Measurements from ENCODE around the gene TMEM129. TPM values are rescaled to one million over a fixed set of nuclear protein-coding genes. Genes with fewer than 3 reads are reported as not detected.

Gene TMEM129
- total and polyA plus RNA-seq, 10 of the 15 experiments (the other 5 are each of a cell fraction or from before 2014, with no cell fraction given), result 0.19 to 24.9 (median 13.2) TPM

- no peak for TF ChIP-seq SRF (IDR thresholded peaks at IDR 0.05; ENCODE audit: low read depth in 2 of 2, low read length in 2 of 2)
- TF ChIP-seq SREBF2 (IDR thresholded peaks at IDR 0.05; ENCODE audit: low read length), result no peak
- TF ChIP-seq ZBTB40 (IDR thresholded peaks at IDR 0.05; ENCODE audit: borderline replicate concordance), result no peak
- TF ChIP-seq YBX1 (IDR thresholded peaks at IDR 0.05), result no peak
- TF ChIP-seq NFYA (IDR thresholded peaks at IDR 0.05; ENCODE audit: borderline replicate concordance, low read depth, low read length), result no peak
- no peak for TF ChIP-seq ZNF622 (IDR thresholded peaks at IDR 0.05)
- TF ChIP-seq RFX5 (IDR thresholded peaks at IDR 0.05; ENCODE audit: low read depth, low read length), result no peak
- H3K4me3 ChIP-seq, result no peak overlapping the region
- intact Hi-C loops (cut with micrococcal nuclease; ENCODE audit: unreplicated experiment) (no loop called here), in situ Hi-C loops (cut with MboI) (no loop called here)
- SMC1A ChIA-PET (ENCODE audit: uncharacterized antibody, unreplicated experiment), result interaction anchor here (1.0 to 4.9 kb wide), 2 partner anchors 13 to 17 kb away, joined by 4 to 33 read pairs; partner anchors contain the start of genes TACC3 and TMEM129
- no peak overlapping the region for H2AFZ ChIP-seq (ENCODE audit: control insufficient read depth, low read depth, low read length)
- CTCF ChIA-PET, result interaction anchor here (16.2 kb wide), 1 partner anchor 13 kb away, joined by 258 read pairs; no protein-coding TSS in a partner anchor
- no peak overlapping the region for H3K4me2 ChIP-seq (ENCODE audit: control insufficient read depth, insufficient read depth)
- 94% methylated on average over 6 of the region's 6 CpGs for WGBS (ENCODE audit: insufficient coverage, insufficient replicate concordance, low lambda C conversion rate, missing lambda C conversion rate)
- FAIRE-seq (no peak), DNase-seq (ENCODE audit: low read depth, low spot score) (no peak), ATAC-seq (no peak)
- peaks cover 86% of the 10 kb centered on the region for H3K79me2 ChIP-seq (ENCODE audit: control insufficient read depth, insufficient read depth, low read length)
- no peak overlapping the region for H3K9ac ChIP-seq (ENCODE audit: control insufficient read depth, insufficient read depth, low read length)
- no TSS peak for BruUV-seq (replicated peaks)
- H3K27me3 ChIP-seq (replicated peaks in 1 of 2; ENCODE audit: control insufficient read depth in 2 of 2, insufficient read depth in 2 of 2, low read length in 1 of 2), result no peaks in the 10 kb centered on the region
- no peaks in the 10 kb centered on the region; the same call in 1 of the 2 replicates for H4K20me1 ChIP-seq (ENCODE audit: control insufficient read depth, insufficient read depth)
- POLR2A ChIA-PET, result interaction anchor here (1.8 kb wide), 1 partner anchor 14 kb away, joined by 5 read pairs; the partner anchor contains the start of genes TACC3 and TMEM129
- no peak overlapping the region for H3K27ac ChIP-seq (ENCODE audit: control insufficient read depth, insufficient read depth)
- H3K36me3 ChIP-seq (ENCODE audit: control insufficient read depth in 2 of 2, insufficient read depth in 2 of 2, low read length in 1 of 2), result peaks cover 5 to 29% of the 10 kb centered on the region in 2 experiments
- peaks cover 10% of the 10 kb centered on the region for H3K4me1 ChIP-seq (ENCODE audit: control insufficient read depth, insufficient read depth, low read length)
- RAD21 ChIA-PET (ENCODE audit: unreplicated experiment), result interaction anchor here (0.6 to 1.9 kb wide), 2 partner anchors 13 to 221 kb away, joined by 3 to 5 read pairs; no protein-coding TSS in a partner anchor
- no peaks in the 10 kb centered on the region for H3K9me3 ChIP-seq (replicated peaks; ENCODE audit: control insufficient read depth, insufficient read depth, low read length)
Observed at GRCh38 chr4:1706358-1706757, 14.8 kb downstream of the TMEM129 start.

Data from GM12878 (cell line).